NOMO-1 treated with DMSO at 0.1 percent for 48 hours (cell line): Measurements from ENCODE around the gene ST7.
"Not testable (repeated sequence)": the region's sequence is repeated elsewhere in the genome, so short reads cannot be mapped to it uniquely, and the experiment has no call there.

Source experiments
- DNase-seq: peaks from one replicate; lab custom pipeline; 2025; ENCODE audit not compliant: unreplicated experiment; lab: John Stamatoyannopoulos, UW

ST7 gene

GRCh38 chr7:117021366-117021765 lies 68.1 kb downstream of the ST7 start:
- DNase-seq = no peak

- DNase-seq = no peak
Measured at GRCh38 chr7:117021986-117022385, 68.7 kb downstream of the ST7 start.

- no peak for DNase-seq
Measured at GRCh38 chr7:117023325-117023854, 70.1 kb downstream of the ST7 start.

GRCh38 chr7:117024811-117025210 lies 71.5 kb downstream of the ST7 start:
- no peak for DNase-seq

- DNase-seq = no peak
Measured at GRCh38 chr7:117025891-117026290, 72.6 kb downstream of the ST7 start.

GRCh38 chr7:117030346-117030745 lies 77.0 kb downstream of the ST7 start:
- not testable (repeated sequence) for DNase-seq

GRCh38 chr7:117030793-117031192 lies 77.5 kb downstream of the ST7 start:
- DNase-seq = not testable (repeated sequence)

GRCh38 chr7:117032810-117033209 lies 79.5 kb downstream of the ST7 start:
- DNase-seq = no peak

- no peak for DNase-seq
Measured at GRCh38 chr7:117034851-117035464, 81.7 kb downstream of the ST7 start.

- no peak for DNase-seq
Measured at GRCh38 chr7:117035465-117035862, 82.2 kb downstream of the ST7 start.

GRCh38 chr7:117036053-117036669 lies 82.9 kb downstream of the ST7 start:
- no peak for DNase-seq

- no peak for DNase-seq
Measured at GRCh38 chr7:117036836-117037235, 83.5 kb downstream of the ST7 start.

GRCh38 chr7:117038408-117038807 lies 85.1 kb downstream of the ST7 start:
- DNase-seq = no peak

GRCh38 chr7:117041007-117041406 lies 87.7 kb downstream of the ST7 start:
- DNase-seq = no peak

- no peak for DNase-seq
Measured at GRCh38 chr7:117041822-117042221, 88.5 kb downstream of the ST7 start.

- no peak for DNase-seq
Measured at GRCh38 chr7:117043108-117043825, 90.0 kb downstream of the ST7 start.

- DNase-seq = no peak
Measured at GRCh38 chr7:117044664-117045063, 91.4 kb downstream of the ST7 start.

GRCh38 chr7:117045927-117046710 lies 92.8 kb downstream of the ST7 start:
- no peak for DNase-seq

GRCh38 chr7:117047496-117047895 lies 94.2 kb downstream of the ST7 start:
- DNase-seq = no peak

- DNase-seq = no peak
Measured at GRCh38 chr7:117048114-117048866, 95.0 kb downstream of the ST7 start.

- no peak for DNase-seq
Measured at GRCh38 chr7:117048882-117049281, 95.6 kb downstream of the ST7 start.
